DND-41 (cell line): ENCODE results near the gene ZKSCAN2.

ENCODE experiments used
- ATAC-seq: fragments of 200-7000 bp; cut with Tn5 transposase; 3 replicates; pipeline ENCODE4 v1.9.1; 2021; ENCODE audit warnings: low read depth; ENCODE audit not compliant: insufficient read depth
- DNase-seq: peaks from one replicate; pipeline ENCODE4 v3.0.0-alpha.2; 2020
- H2AFZ ChIP-seq: 2 replicates; pipeline ENCODE4 v1.6.0; 2012; ENCODE audit warnings: low read depth, low read length
- H3K27ac ChIP-seq: 2 replicates; pipeline ENCODE4 v1.5.1; 2012; ENCODE audit warnings: low read length, inconsistent platforms
- H3K27me3 ChIP-seq: fragments of 200-600 bp; sonication (generic); 2 replicates; pipeline ENCODE4 v1.6.0; 2012; ENCODE audit warnings: low read length, mild to moderate bottlenecking, inconsistent platforms; ENCODE audit not compliant: insufficient read depth, poor library complexity
- H3K36me3 ChIP-seq: 2 replicates; pipeline ENCODE4 v1.5.1; 2012; ENCODE audit warnings: low read length, inconsistent platforms; ENCODE audit not compliant: insufficient read depth
- H3K4me1 ChIP-seq: 2 replicates; pipeline ENCODE4 v1.5.1; 2012; ENCODE audit warnings: mild to moderate bottlenecking, low read length; ENCODE audit not compliant: insufficient read depth
- H3K4me2 ChIP-seq: 2 replicates; pipeline ENCODE4 v1.6.0; 2012; ENCODE audit warnings: mild to moderate bottlenecking, moderate library complexity, low read length, inconsistent platforms; ENCODE audit not compliant: insufficient read depth
- H3K4me3 ChIP-seq, 2 experiments: fragments of 200-600 bp in 1 of 2; shearing (Covaris generic) in 1 of 2; 2 replicates each; pipeline ENCODE4 v1.5.1; 2012 to 2016; ENCODE audit warnings: inconsistent platforms in 2 of 2, low read length in 2 of 2, mild to moderate bottlenecking in 2 of 2, low read depth in 1 of 2, moderate library complexity in 1 of 2
- H3K79me2 ChIP-seq: 2 replicates; pipeline ENCODE4 v1.6.0; 2012; ENCODE audit warnings: low read length, inconsistent platforms; ENCODE audit not compliant: insufficient read depth
- H3K9ac ChIP-seq: 2 replicates; pipeline ENCODE4 v1.6.0; 2012; ENCODE audit warnings: low read depth, mild to moderate bottlenecking, inconsistent platforms, low read length, moderate library complexity
- H3K9me3 ChIP-seq: 2 replicates; pipeline ENCODE4 v1.5.1; 2012; ENCODE audit warnings: low read length, moderate library complexity, mild to moderate bottlenecking, inconsistent platforms; ENCODE audit not compliant: insufficient read depth, severe bottlenecking
- H4K20me1 ChIP-seq: 2 replicates; pipeline ENCODE4 v1.6.0; 2012; ENCODE audit warnings: low read length; ENCODE audit not compliant: insufficient read depth
- CTCF ChIP-seq: IDR thresholded peaks from 2 replicates; pipeline ENCODE4 v1.5.1; 2012; ENCODE audit warnings: borderline replicate concordance, low read length, moderate library complexity, mild to moderate bottlenecking; ENCODE audit not compliant: poor library complexity, severe bottlenecking; ENCODE audit errors: extremely low read depth
- EZH2 ChIP-seq: IDR thresholded peaks from 3 replicates; pipeline ENCODE4 v1.6.1; 2012; ENCODE audit warnings: borderline replicate concordance, low read depth, mild to moderate bottlenecking, moderate library complexity, low read length, inconsistent platforms; ENCODE audit not compliant: severe bottlenecking

The ZKSCAN2 gene

GRCh38 chr16:25250467-25250866 is 7.2 kb downstream of the ZKSCAN2 start:
- no peak overlapping the region for H3K27ac ChIP-seq
- no peak overlapping the region for H3K4me3 ChIP-seq
- H3K4me1 ChIP-seq = peaks cover 13% of the 10 kb centered on the region
- TF ChIP-seq CTCF (no peak), EZH2 (no peak)
- no peaks in the 10 kb centered on the region for H3K27me3 ChIP-seq
- H3K9ac ChIP-seq = no peak overlapping the region
- no peak for ATAC-seq
- no peak overlapping the region for H2AFZ ChIP-seq
- H3K9me3 ChIP-seq = peaks cover 4% of the 10 kb centered on the region
- H3K36me3 ChIP-seq = peaks cover 86% of the 10 kb centered on the region
- peaks cover 11% of the 10 kb centered on the region for H3K79me2 ChIP-seq
- DNase-seq = no peak
- no peak overlapping the region for H3K4me2 ChIP-seq
- H4K20me1 ChIP-seq = peaks cover 6% of the 10 kb centered on the region; the same call in 1 of the 2 replicates

- no peak overlapping the region for H3K9ac ChIP-seq
- DNase-seq = no peak
These were observed 21.7 kb downstream of the ZKSCAN2 start for GRCh38 chr16:25235991-25236390.

GRCh38 chr16:25228372-25228771 is 29.3 kb downstream of the ZKSCAN2 start:
- no peak overlapping the region for H3K27ac ChIP-seq
- H3K36me3 ChIP-seq = no peaks in the 10 kb centered on the region
- H3K79me2 ChIP-seq = no peaks in the 10 kb centered on the region
- DNase-seq = no peak
- H3K27me3 ChIP-seq = no peaks in the 10 kb centered on the region
- no peaks in the 10 kb centered on the region for H4K20me1 ChIP-seq
- no peak overlapping the region for H3K4me3 ChIP-seq
- TF ChIP-seq EZH2 = no peak
- TF ChIP-seq CTCF = no peak
- no peak overlapping the region for H2AFZ ChIP-seq
- peaks cover 6% of the 10 kb centered on the region; the same call in 1 of the 2 replicates for H3K4me1 ChIP-seq
- no peak for ATAC-seq
- H3K9ac ChIP-seq = no peak overlapping the region
- no peaks in the 10 kb centered on the region for H3K9me3 ChIP-seq
- no peak overlapping the region for H3K4me2 ChIP-seq

More at GRCh38 chr16:25235991-25236390, 21.7 kb downstream of the ZKSCAN2 start:
- Histone ChIP-seq H3K36me3 (peaks cover 37% of the 10 kb centered on the region), H3K4me1 (no peaks in the 10 kb centered on the region), H3K27ac (no peak overlapping the region), H3K4me3 (no peak overlapping the region), H3K79me2 (no peaks in the 10 kb centered on the region), H3K4me2 (no peak overlapping the region), H2AFZ (no peak overlapping the region), H4K20me1 (no peaks in the 10 kb centered on the region), H3K9me3 (no peaks in the 10 kb centered on the region), H3K27me3 (no peaks in the 10 kb centered on the region)
- TF ChIP-seq EZH2 (no peak), CTCF (no peak)
- no peak for ATAC-seq

- H3K79me2 ChIP-seq = no peaks in the 10 kb centered on the region
- H3K4me3 ChIP-seq = no peak overlapping the region
- no peaks in the 10 kb centered on the region for H3K9me3 ChIP-seq
- H3K9ac ChIP-seq = no peak overlapping the region
- no peak overlapping the region for H3K4me2 ChIP-seq
- TF ChIP-seq CTCF (no peak), EZH2 (no peak)
- peaks cover 6% of the 10 kb centered on the region; the same call in 1 of the 2 replicates for H3K4me1 ChIP-seq
- H3K27me3 ChIP-seq = no peaks in the 10 kb centered on the region
- H3K27ac ChIP-seq = no peak overlapping the region
- no peak overlapping the region for H2AFZ ChIP-seq
- H4K20me1 ChIP-seq = no peaks in the 10 kb centered on the region
- H3K36me3 ChIP-seq = no peaks in the 10 kb centered on the region
- 0 out of 3 replicates have a peak, but pooled peaks have one; percentile 9 for ATAC-seq
- DNase-seq = no peak
These were observed 32.8 kb downstream of the ZKSCAN2 start for GRCh38 chr16:25224731-25225319.
